Sigmoid colon (tissue), 4 donors: ENCODE results near the gene STUB1.

ENCODE experiments used
- CTCF ChIP-seq, 4 experiments: fragments of 450-650 bp in 3 of 4; fragments of 200-600 bp in 1 of 4; IDR thresholded peaks; one replicate each; pipeline ENCODE4 v1.5.1; 2016 to 2019; ENCODE audit warnings: antibody characterized with exemption in 4 of 4, mild to moderate bottlenecking in 3 of 4, moderate library complexity in 2 of 4
- EP300 ChIP-seq, 4 donors: sonication (generic); formaldehyde crosslinking; IDR thresholded peaks; one replicate each; pipeline ENCODE4 v1.6.1; 2017; ENCODE audit warnings: antibody characterized with exemption in 4 of 4
- POLR2A ChIP-seq, 2 donors: fragments of 450-650 bp; IDR thresholded peaks; one replicate each; pipeline ENCODE4 v1.6.1; 2016; ENCODE audit warnings: antibody characterized with exemption in 2 of 2, mild to moderate bottlenecking in 2 of 2, moderate library complexity in 2 of 2
- POLR2AphosphoS5 ChIP-seq, 4 donors: sonication (generic); formaldehyde crosslinking; IDR thresholded peaks; one replicate each; pipeline ENCODE4 v1.6.1; 2017; ENCODE audit warnings: antibody characterized with exemption in 4 of 4

DNA sequence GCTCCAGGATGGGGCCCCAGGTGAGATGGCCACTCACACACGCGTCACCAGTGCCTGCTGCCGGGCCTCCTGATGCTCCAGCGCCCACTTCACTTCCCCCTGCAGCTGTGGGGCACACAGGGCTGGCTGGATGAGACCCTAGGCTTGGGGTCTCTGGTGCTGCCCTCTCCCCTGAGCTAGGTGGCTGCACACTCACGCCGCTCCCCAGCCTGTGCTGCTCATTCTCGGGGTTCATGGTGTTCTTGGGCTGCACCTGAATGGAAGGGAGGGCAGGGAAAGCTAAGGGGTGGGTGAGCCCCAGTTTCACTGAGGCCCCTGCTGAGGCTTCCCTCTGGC, 44.8 kb downstream of the STUB1 start:
- TF ChIP-seq CTCF (IDR thresholded peaks at IDR 0.05) (no peak), POLR2A (IDR thresholded peaks at IDR 0.05) (no peak), POLR2AphosphoS5 (IDR thresholded peaks at IDR 0.05) (no peak), EP300 (IDR thresholded peaks at IDR 0.05) (no peak)
